ENCODE data around the gene PSMD13.
"Not testable (repeated sequence)": the region's sequence is repeated elsewhere in the genome, so short reads cannot be mapped to it uniquely, and the experiment has no call there.

Gene PSMD13

DNA sequence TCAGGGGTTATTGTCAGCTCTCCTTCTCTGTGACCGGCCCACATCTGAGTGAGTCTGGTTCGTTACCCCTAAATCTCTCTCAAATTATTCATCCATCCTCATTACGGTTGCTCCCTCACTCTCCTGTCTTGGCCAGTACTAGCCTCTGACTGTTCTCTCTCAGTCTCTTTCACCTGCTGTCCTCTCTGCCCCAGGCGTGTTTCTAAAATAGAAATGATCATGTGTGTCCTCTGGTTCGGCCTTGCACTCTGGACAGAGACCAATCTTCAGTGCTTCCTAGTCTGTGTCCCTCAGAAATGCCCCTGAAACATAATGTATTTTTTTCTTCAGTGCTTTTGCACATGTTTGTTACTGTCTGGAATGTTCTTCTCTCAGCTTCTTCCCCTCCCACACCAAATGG lies 4.9 kb downstream of the PSMD13 start:
- no peak for DNase-seq

DNA sequence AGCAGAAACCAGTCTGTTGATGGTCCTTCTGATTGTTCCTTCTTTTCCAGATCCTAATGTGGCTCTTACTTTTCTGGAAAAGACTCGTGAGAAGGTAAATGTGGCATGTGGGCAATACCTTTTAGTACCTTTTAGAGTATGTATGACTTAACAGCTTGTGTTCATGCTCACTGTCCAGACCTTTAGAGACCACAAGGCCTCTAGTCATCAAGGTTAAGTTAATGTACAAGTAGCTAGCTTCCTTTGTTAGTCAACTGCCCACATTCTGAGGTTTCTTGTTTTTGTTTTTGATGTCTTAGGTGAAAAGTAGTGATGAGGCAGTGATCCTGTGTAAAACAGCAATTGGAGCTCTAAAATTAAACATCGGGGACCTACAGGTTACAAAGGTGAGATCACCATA lies 7.6 kb downstream of the PSMD13 start:
- DNase-seq: no peak

DNA sequence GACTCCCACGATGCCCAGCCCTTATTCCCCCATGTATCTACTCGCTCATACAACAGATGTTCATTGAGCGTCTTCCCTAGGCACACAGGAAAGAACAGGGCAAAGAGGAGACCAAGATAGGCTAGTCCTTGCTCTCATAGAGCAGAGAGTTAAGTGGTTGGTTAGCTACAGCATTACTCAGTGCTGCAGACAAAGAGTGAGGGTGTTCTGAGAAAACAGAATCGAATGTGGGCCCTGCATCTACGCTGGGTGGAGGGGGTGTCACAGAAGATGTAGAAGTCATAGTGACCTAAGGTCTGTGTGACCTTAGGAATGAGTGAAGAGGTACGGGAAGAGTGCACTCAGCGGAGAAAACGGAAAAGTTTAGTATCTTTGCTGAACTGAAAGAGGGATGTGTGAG lies 12.3 kb downstream of the PSMD13 start:
- no peak for DNase-seq

- DNase-seq: no peak
These were observed 13.5 kb downstream of the PSMD13 start for GRCh38 chr11:250274-250673.

GRCh38 chr11:250740-251299 lies 14.0 kb downstream of the PSMD13 start:
- no peak for DNase-seq

DNA sequence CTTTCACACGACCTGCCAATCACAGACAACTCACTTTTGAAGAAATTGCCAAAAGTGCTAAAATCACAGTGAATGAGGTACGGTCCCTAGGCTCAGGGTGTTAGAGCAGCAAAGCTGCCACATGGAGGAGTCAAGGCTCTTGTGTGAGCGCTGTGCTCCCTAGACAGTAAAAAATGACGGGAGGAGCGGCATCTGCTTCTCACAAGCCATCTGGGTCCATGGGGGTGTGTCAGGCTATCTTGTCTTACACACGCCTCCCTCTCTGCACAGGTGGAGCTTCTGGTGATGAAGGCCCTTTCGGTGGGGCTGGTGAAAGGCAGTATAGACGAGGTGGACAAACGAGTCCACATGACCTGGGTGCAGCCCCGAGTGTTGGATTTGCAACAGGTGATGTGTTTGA lies 14.8 kb downstream of the PSMD13 start:
- no peak for DNase-seq

DNA sequence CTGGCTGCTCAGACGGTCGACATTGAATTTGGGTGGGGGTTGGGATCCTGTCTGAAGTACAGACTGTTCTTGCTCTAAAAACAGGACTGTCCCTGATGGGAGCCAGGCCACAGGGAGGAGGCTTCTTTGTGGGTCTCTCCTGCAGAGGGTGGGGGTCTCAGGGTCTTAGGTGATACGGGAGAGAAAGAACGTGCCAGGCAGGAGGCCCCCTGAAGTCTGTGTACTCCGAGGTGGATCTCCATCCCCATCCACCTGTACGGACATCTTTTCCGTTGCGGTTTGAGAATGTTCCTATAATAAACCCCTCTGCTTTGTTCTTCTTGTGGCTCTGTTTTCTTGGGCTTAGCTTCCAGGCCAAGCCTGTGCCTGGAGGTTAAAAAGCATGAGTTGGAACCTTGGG lies 15.9 kb downstream of the PSMD13 start:
- no peak for DNase-seq

GRCh38 chr11:253160-253885 lies 16.5 kb downstream of the PSMD13 start:
- DNase-seq: no peak

DNA sequence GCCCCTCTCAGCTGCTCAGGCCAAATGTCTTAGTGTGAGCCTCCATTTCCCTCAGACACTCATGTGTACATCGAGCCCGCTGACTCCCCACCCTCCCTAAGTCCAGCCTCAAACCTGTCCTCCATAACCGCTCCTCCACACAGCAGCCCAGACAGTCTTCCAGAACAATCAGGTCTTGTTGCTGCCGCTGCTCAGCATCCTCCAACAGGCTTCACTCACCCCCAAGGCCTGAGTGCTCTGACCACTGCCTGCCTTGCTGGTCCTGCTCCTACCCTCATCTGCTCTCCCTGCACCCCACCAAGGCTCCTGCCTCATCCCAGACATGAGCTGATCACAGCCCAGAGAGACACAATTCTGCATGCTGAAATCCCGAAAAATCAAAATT lies 17.1 kb downstream of the PSMD13 start:
- no peak for DNase-seq

GRCh38 chr11:255176-255575 lies 18.4 kb downstream of the PSMD13 start:
- no peak for DNase-seq

DNA sequence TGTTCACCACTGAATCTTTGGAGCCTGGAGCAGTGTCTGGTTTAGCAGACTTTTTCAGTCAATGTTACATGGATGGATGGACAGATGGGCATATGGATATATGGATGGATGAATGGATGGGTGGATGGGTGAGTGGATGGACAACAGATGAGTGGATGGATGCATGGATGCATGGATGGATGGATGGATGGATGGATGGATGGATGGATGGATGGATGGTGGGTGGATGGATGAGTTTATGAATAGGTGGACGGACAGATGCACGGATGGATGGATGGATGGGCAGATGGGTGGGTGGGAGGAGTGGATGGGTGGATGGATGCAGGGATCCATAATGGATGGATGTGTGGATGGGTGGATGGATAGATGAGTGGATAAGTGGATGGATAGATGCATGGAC lies 19.0 kb downstream of the PSMD13 start:
- DNase-seq: no peak

GRCh38 chr11:256952-257737 lies 20.4 kb downstream of the PSMD13 start:
- DNase-seq: no peak

GRCh38 chr11:257766-258493 lies 21.2 kb downstream of the PSMD13 start:
- no peak for DNase-seq

- DNase-seq: no peak
These were observed 22.6 kb downstream of the PSMD13 start for GRCh38 chr11:259413-259812.

- DNase-seq: no peak
These were observed 24.8 kb downstream of the PSMD13 start for GRCh38 chr11:261624-262023.

DNA sequence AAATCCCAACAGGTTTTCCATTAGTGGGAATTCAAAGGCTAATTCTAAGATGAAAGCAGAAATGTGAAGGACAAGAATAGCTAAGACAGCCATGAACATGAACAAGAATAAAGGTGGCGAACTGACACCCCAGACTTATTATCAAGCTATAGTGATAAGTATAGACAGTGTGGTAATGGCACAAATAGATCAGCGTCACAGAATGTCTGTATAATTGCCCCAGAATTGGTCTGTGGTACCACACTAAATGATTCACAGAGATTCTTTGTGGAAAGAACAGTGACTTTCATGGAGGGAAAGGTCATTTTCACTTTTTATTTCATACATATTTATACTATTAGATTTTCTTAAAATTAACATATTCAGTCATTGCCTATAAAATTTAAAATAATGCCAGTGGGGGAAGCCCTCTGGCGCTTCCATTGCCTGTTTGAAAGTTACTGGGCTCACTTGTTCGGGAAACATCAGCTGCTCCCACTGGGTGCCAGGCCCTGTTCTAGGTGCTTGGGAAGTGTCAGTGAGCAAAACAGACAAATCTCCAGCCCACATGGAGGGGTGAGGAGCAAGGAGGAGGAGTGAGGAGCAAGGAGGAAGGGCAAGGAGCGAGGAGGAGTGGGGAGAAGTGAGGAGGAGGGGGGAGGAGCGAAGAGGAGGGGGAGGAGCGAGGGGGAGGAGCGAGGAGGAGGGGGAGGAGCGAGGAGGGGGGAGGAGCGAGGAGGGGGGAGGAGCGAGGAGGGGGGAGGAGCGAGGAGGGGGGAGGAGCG lies 30.1 kb downstream of the PSMD13 start:
- DNase-seq: no peak

DNA sequence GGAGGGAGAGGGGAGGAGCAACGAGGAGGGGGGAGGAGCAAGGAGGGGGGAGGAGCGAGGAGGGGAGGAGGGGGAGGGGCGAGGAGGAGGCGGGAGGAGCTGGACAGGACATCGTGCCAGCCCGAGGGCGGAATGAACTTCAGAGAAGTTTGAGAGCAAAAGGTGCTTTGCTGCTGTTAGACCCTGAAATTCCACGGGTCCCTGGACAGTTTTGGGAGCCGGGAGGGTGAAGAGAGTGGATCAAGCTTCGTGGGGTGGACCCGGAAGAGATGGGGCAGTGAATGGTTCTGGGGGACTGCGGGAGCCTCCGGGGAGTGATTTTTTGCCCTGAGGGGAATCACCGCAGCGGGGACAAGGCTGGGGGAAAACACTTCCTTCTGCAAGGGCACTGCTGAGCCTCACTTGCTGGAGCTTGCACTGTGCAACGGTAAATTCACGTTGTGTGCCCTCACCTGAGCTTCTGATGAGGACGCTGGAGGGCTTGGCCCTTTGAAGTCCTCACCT lies 30.8 kb downstream of the PSMD13 start:
- no peak for DNase-seq

- DNase-seq: not testable (repeated sequence)
These were observed 32.0 kb downstream of the PSMD13 start for GRCh38 chr11:268716-269145.

DNA sequence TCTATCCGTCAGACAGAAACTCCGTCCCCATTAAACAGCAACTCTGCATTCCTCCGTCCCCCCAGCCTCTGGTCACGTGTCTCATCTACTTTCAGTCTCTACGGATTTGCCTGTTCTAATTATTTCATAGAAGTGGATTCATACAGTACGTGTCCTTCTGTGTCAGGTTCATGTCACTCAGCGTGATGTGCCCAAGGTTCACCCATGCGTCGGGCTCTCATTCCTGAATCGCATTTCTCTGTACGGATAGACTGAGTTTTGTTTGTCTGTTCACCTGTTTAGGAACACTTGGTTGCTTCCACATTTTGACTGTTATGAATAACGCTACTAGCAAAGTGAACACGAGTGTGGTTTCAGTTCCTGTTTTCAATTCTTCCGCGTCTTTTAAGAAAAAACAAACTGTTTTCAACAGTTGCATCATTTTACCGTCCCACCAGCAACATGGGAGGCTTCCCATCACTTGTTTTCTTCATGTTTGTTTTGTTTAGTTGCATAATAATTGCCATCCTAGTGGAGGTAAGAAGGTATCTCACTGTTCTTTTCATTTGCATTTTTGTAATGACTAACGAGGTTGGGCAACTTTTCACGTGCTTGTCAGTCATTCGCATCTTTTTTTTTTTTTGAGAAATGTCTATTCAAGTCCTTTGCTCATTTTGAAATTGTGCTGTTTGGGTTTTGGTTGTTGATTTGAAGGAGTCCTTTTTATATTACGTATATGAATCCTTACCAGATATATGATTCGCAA lies 32.5 kb downstream of the PSMD13 start:
- DNase-seq: no peak

GRCh38 chr11:270451-271318 lies 33.9 kb downstream of the PSMD13 start:
- no peak for DNase-seq
